HL-60 (cell line): Measurements from ENCODE around the gene AEBP2.

Source experiments
- DNase-seq, 2 experiments: peaks; one replicate each; pipeline ENCODE4 v3.0.0-alpha.2; 2010 to 2020; ENCODE audit warnings: low read depth in 1 of 2, low spot score in 1 of 2
- H3K27ac ChIP-seq: fragments of 250-450 bp; sonication (Bioruptor Pico); replicated peaks from 2 replicates; pipeline ENCODE4 v1.5.1; 2020; ENCODE audit warnings: mild to moderate bottlenecking, moderate library complexity
- H3K27me3 ChIP-seq: fragments of 250-450 bp; sonication (Bioruptor Pico); 2 replicates; pipeline ENCODE4 v1.5.1; 2021; ENCODE audit warnings: mild to moderate bottlenecking, moderate library complexity; ENCODE audit not compliant: insufficient read depth, poor library complexity, severe bottlenecking
- H3K4me3 ChIP-seq: replicated peaks from 2 replicates; pipeline ENCODE4 v1.5.1; 2011; ENCODE audit warnings: mild to moderate bottlenecking, control low read depth, low read length; ENCODE audit not compliant: insufficient read depth
- GABPA ChIP-seq: IDR thresholded peaks from 2 replicates; pipeline ENCODE4 v1.6.1; 2012; ENCODE audit warnings: low read depth
- POLR2AphosphoS5 ChIP-seq: IDR thresholded peaks from 2 replicates; pipeline ENCODE4 v1.6.1; 2012; ENCODE audit warnings: low read depth
- SPI1 ChIP-seq: IDR thresholded peaks from 2 replicates; pipeline ENCODE4 v1.6.1; 2012; ENCODE audit warnings: low read depth, mild to moderate bottlenecking, borderline replicate concordance
- TF ChIP-seq, protein P1 (sequence below): IDR thresholded peaks from one replicate; pipeline ENCODE4 v1.5.1; 2011; ENCODE audit warnings: low read length, control low read depth, inconsistent platforms; ENCODE audit not compliant: insufficient read depth
- TF ChIP-seq, protein P2 (sequence below): IDR thresholded peaks from 2 replicates; pipeline ENCODE4 v1.6.1; 2012; ENCODE audit warnings: low read depth; ENCODE audit not compliant: insufficient replicate concordance

The AEBP2 gene

DNA sequence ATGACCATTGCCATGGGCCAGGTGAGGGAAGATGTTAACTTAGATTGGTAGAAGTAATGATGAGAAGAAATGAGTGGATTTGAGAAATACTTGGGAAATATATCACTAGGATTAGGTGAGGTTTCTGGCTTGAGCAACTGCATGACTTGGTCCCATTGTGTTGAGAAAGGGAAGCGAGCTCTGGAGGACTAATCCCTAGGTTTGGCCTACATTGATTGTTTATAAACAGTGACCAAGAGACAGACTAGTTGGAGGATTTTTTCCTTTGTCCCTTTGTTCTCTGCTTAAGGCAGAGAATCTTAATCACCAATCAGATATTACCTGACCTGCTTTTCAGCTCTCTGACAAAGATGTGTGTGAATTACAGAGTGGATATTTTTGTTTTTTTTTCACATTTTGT, 100.5 kb downstream of the AEBP2 start:
- Histone ChIP-seq H3K27ac (no peak overlapping the region), H3K27me3 (no peaks in the 10 kb centered on the region), H3K4me3 (no peak overlapping the region)
- TF ChIP-seq SPI1 (no peak), GABPA (no peak), POLR2AphosphoS5 (no peak)
- TF ChIP-seq, protein P1, sequence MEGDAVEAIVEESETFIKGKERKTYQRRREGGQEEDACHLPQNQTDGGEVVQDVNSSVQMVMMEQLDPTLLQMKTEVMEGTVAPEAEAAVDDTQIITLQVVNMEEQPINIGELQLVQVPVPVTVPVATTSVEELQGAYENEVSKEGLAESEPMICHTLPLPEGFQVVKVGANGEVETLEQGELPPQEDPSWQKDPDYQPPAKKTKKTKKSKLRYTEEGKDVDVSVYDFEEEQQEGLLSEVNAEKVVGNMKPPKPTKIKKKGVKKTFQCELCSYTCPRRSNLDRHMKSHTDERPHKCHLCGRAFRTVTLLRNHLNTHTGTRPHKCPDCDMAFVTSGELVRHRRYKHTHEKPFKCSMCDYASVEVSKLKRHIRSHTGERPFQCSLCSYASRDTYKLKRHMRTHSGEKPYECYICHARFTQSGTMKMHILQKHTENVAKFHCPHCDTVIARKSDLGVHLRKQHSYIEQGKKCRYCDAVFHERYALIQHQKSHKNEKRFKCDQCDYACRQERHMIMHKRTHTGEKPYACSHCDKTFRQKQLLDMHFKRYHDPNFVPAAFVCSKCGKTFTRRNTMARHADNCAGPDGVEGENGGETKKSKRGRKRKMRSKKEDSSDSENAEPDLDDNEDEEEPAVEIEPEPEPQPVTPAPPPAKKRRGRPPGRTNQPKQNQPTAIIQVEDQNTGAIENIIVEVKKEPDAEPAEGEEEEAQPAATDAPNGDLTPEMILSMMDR, result no peak
- TF ChIP-seq, protein P2, sequence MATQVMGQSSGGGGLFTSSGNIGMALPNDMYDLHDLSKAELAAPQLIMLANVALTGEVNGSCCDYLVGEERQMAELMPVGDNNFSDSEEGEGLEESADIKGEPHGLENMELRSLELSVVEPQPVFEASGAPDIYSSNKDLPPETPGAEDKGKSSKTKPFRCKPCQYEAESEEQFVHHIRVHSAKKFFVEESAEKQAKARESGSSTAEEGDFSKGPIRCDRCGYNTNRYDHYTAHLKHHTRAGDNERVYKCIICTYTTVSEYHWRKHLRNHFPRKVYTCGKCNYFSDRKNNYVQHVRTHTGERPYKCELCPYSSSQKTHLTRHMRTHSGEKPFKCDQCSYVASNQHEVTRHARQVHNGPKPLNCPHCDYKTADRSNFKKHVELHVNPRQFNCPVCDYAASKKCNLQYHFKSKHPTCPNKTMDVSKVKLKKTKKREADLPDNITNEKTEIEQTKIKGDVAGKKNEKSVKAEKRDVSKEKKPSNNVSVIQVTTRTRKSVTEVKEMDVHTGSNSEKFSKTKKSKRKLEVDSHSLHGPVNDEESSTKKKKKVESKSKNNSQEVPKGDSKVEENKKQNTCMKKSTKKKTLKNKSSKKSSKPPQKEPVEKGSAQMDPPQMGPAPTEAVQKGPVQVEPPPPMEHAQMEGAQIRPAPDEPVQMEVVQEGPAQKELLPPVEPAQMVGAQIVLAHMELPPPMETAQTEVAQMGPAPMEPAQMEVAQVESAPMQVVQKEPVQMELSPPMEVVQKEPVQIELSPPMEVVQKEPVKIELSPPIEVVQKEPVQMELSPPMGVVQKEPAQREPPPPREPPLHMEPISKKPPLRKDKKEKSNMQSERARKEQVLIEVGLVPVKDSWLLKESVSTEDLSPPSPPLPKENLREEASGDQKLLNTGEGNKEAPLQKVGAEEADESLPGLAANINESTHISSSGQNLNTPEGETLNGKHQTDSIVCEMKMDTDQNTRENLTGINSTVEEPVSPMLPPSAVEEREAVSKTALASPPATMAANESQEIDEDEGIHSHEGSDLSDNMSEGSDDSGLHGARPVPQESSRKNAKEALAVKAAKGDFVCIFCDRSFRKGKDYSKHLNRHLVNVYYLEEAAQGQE, result no peak
- no peak for DNase-seq

DNA sequence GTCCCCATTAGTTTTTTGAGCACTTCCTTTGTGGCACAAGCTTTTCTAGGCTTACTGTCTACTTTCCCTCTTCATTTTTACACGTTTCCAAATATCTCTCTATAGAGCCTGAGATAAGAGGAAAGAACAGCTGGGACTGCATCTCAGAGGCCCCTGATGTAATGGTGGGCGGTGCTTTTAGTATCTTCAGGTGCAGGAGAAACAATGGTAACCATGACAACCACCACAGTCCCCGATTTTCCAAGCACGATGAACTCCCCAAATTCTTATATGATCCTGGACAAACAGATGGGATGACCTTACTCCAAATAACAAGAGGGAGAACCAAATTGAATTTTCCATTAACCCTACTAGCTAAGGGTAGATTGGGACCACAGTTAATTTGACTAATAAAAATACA, 103.3 kb downstream of the AEBP2 start:
- TF ChIP-seq POLR2AphosphoS5 (no peak), GABPA (no peak), SPI1 (no peak)
- TF ChIP-seq, protein P1, result no peak
- TF ChIP-seq, protein P2, result no peak
- Histone ChIP-seq H3K27me3 (no peaks in the 10 kb centered on the region), H3K27ac (no peak overlapping the region), H3K4me3 (no peak overlapping the region)
- no peak for DNase-seq

DNA sequence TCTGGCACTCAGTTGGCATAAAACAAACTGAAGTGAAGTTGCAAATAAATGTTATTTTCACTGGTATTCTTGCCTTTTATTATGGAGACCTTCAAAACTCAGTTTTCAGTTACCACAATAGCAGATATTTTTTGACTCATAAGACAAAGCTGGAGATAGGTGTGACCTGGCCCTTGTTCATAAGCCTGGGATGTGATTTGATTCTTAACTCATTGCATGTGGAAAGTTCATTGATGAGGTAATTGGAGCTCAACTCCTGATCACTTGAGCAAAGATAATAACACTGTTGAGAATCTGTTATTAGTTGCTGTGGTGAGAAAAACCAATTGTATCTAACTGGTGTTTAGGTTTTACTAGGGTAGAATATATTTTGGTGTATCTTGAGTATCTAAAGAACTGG, 105.1 kb downstream of the AEBP2 start:
- Histone ChIP-seq H3K27ac (no peak overlapping the region), H3K4me3 (no peak overlapping the region), H3K27me3 (no peaks in the 10 kb centered on the region)
- no peak for TF ChIP-seq POLR2AphosphoS5
- TF ChIP-seq, protein P1, result no peak
- TF ChIP-seq, protein P2, result no peak
- TF ChIP-seq SPI1, result no peak
- no peak for TF ChIP-seq GABPA
- DNase-seq, result no peak
